ENCODE measurements around the gene SP140.
"Not testable (repeated sequence)": the region's sequence is repeated elsewhere in the genome, so short reads cannot be mapped to it uniquely, and the experiment has no call there.

SP140 gene

DNA sequence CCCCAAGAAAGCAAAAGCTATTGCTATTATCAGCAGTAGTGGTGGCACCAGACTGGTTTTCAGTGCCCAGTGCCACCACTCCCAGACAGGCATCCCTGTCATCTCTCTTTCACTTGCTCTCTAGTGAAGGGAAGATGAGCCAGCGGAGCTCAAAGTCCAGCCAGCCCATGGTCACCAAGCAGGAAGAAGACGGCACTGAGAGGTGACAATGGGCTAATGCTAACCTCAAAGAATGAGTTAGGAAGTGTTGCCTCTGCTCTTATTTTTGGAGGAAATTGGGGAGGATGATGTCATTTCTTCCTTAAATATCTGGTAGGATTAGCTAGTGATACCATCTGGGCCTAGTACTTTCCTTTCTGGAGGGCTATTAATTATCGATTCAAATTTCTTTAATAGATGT is 1.7 kb downstream of the SP140 start:
- DNase-seq = no peak

DNA sequence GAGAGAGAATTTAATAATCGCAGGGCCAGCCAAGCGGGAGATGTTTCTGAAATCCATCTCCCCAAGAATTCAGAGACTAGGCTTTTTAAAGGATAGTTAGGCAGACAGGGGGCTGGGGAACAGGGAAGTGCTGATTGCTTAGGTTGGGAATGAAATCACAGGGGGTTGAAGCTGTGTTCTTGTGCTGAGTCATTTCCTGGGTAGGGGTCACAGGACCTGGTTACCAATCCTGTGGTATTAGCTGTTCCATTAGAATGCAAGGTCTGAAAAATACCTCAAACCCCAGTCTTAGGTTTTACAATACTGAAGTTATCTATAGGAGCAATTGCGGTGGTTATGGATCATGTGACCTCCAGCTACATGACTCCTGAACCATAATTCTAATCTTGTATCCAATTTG is 4.6 kb downstream of the SP140 start:
- DNase-seq = no peak

DNA sequence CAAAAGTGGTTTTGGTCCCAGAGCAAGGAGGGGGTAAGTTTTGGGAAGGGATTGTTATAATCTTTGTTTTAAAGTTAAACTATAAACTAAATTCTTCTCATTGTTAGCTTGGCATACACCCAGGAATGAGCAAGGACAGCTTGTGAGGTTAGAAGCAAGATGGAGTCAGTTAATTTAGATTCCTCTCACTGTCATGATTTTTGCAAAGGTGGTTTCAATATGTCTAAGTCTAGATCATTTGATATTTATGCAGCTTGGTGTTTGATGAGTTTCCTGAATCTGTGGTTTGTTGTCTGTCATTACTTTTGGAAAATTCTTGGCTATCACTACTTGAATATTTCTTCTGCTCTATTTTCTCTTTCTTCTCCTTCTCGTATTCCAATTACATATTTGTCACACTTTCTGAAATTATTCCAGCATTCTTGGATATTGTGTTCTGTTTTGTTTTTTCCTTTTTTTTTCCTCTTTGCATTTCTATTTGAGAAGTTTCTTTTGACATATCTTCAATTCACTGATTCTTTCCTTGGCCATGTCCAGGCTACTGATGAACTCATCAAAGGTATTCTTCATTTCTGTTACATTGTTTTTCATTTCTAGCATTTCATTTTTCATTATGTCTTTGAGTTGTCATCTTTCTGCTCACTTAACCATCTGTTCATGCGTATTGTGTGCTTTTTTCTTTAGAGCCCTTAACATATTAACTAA is 5.1 kb downstream of the SP140 start:
- no peak for DNase-seq

DNA sequence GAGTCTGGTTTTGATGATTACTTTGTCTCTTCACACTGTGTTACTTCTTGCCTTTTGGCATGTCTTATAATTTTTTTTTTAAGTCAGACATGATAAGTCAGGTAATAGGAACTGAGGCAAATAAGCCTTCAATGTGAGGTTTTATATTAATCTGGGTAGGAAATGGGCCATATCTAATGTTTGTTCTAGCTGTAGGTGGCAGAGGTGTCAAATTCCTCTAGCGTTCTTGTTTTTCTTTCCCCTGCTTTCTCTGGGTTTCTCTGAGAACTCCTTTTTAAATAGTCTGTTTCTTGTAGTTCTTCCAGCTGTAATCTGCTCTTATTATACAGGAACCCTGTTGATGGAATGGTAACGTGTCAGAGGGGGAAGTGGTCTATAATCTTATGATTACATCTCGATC is 5.7 kb downstream of the SP140 start:
- no peak for DNase-seq

DNA sequence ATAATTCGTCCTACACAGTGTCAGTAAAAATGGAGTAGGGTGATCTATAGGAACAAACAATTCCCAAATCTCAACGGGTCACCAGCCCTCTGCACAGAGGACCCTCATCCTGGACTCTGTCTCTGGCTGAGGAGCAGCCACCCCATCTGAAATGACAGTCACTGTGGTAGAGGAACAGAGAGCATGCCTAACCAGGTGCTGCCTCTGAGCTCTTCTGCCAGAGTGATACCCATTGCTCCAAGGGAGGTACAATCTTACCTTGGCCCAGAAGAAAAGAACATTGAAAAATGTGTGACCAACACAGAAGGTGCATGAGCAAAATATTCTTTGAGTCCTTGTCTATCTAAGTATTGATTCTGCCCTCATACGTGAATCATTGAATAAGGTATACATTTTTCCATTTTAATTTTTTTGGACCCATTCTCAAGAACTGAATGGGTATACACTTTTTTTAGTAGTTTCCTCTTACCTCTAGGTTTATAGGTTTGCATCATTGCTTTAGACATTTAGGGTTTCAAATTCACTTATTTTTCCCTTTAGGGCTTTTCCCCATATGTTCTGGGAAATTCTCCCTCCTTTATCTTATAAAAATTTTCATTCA is 8.7 kb downstream of the SP140 start:
- no peak for DNase-seq

DNA sequence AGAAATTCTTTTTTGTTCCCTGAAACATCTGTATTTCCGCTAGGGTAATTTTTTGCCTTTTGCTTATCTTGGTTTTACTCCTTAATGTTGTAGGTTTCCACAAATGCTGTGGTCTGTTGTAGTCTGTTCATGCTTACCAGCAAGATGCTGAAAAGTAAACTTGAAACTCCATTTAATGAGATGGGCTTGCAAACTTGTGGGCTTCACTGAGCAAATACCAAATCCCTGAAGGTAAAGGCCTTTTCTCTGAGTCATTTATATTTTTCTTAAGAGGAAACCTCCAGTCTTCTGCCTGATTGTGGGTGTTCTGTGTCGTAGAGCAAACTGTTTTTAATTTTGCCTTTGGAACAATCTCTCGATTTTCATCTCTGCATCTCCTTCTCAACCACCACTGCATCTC is 9.3 kb downstream of the SP140 start:
- DNase-seq = no peak

DNA sequence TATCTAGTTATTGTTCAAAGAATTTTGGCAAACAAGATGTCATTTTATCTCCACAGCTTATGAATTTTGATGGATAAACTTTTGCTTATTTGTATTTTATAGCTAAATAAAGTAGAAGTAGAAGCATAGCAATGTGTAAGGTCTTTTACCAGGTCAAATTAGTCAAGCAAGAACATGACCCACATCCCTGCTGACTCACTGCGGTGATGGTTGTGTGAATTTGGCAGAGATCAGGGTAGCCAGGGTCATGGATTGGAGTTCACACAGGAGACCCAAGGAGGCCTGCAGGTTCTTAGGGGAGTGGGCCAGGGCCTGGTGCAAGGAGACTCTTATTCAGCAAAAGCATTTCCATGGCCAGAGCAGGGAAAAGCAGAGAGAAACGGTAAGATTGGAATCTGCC is 18.7 kb downstream of the SP140 start:
- DNase-seq = no peak

DNA sequence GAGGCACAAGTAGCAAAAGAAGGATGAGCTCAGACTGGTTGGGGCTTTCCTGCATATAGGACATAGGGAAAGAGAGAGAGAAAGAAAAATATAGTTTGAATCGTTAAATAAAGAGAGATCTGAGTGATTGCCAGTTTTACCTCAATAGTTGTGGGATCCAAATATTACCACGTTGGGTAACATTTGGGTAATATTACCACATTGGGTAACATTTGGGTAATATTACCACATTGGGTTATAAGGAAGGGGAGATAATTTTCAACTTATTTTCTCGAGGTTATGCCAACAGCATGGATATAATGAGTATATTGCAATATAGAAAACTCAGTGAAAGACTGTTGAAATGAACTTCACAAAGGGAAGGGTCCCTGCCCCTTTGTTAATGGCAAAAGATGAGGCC is 20.7 kb downstream of the SP140 start:
- no peak for DNase-seq

DNA sequence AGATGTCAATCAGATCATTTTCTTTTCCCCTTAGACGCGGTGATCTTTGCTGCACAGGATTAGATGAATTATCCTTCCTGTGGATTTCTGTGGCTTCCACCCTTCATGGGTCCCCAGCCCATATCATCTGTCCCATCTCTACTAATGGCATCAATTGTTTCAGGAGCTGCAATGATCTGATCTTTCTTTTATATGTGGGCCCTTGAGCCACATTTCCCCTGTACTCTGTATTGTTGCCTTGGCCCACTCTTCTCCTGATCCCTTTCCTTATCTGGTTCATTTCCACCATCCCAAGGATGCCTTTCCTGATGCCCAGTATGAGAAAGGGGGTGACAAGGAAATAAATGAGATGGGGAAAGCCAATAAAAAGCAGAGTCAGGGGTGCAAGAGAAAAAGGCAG is 24.7 kb downstream of the SP140 start:
- DNase-seq = no peak

DNA sequence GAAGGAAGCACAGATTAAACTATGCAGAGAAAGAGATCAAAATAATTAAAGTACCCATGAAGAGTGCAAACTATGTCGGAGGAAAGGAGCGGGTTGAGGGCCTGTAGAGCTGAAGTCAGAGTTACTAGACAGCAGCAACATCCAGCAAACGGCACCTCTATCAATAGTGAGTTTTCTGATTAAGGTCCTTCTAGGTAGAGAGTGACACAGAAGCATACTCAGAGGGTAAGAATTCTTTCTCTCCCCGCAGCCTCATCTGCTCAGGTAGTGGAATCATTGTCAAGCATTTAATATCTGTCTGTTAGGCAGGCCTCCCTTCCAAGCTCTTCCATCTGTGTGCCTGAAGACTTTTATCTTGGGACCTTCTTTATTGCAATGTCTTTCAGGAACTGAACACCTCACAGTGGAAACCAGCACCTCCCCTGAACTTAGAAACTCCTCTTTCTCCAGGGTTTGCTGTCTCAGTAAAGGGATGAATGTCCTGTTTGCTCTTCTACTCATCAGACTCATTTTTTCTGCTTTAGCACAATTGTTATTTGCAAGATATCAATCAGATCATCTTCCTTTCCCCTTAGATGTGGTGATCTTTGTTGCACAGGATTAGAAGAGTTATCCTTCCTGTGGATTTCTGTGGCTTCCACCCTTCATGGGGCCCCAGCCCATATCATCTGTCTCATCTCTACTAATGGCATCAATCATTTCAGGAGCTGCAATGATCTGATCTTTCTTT is 28.8 kb downstream of the SP140 start:
- no peak for DNase-seq

DNA sequence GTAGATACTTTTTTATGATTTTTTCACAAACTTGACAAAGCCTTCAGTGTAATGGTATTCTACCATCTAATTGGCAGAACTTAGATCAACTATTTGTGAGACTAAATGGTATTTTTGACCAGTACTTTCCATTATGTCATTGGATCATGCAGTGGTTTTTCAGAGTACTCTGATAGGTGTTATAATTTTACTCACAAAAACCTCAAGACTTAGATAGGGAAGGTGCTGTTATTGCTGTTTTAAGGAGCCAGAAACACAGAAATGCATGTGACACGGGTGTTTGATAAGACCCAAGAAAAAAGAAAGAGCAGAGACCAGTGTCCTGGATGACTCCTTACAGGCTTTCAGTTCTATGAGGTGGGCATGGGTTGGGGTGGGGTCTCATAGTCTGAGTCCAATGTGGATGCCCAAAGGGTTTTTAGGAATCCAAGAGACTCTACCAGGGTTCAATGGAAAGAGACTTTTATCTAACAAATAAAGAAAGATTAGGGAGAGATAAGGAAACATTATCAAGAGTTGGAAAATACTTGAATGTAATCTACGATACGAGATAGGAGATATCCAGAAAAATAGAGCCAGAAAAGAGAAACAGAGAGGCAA is 31.3 kb downstream of the SP140 start:
- no peak for DNase-seq

DNA sequence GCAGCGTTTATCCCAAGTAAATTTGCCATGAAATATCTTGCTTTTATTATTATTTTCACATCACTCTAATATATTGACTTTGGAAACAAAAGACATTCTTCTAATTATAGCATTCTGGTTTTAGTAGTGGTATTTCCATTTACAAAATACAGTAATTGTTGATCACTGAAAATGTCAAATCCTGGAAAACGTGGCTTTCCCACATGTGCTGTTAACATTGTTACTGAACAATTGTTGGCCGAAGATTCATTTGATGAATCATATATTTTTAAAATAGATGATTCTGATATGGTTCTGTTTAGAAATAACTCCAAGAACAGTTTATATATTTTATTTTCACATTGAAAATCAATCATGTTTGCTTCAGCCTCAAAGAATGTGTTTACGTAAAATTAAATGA is 32.9 kb downstream of the SP140 start:
- no peak for DNase-seq

DNA sequence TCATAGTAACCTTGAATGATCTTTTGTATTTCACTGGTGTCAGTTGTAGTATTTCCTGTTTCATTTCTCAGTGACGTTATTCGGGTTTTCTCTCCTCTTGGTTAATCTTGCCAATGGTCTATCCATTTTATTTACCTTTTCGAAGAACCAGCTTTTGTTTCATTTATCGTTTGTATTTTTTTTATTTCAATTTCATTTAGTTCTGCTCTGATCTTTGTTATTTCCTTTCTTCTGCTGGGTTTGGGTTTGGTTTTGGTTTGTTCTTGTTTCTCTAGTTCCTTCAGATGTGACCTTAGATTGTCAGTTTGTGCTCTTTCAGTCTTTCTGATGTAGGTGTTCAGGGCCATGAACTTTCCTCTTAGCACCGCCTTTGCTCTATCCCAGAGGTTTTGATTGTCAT is 36.7 kb downstream of the SP140 start:
- DNase-seq = no peak

DNA sequence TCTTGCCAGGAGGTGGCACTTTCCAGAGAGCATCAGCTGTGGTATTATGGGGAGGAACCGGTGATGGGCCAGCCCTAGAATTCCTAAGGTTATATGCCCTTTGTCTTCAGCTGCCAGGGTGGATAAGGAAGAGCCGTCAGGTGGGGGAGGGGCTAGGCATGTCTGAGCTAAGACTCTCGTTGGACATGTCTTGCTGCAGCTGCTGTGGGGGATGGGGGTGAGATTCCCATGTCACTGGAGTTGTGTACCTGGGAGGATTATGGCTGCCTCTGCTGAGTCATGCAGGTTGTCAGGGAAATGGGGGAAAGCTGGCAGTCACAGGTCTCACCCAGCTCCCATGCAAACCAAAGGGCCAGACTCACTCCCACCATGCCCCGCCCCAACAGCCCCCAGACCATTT is 39.4 kb downstream of the SP140 start:
- DNase-seq = not testable (repeated sequence)

DNA sequence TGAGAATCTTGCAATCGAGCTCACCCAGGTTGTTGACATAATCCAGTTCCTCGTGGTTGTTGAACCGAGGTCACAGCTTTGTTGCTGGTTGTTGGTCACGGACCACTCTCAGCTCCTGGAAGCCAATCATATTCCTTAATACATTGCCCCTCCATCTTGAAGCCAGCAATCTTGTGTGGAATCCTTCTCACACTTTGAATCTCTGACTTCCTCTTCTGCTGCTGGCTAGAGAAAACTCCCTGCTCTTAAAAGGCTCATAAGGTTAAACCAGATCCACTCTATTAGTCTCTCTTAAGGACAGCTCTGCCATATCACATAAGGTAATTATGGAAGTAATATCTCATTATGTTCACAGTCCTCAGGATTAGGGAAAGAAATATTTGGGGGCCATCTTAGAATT is 41.1 kb downstream of the SP140 start:
- DNase-seq = no peak

DNA sequence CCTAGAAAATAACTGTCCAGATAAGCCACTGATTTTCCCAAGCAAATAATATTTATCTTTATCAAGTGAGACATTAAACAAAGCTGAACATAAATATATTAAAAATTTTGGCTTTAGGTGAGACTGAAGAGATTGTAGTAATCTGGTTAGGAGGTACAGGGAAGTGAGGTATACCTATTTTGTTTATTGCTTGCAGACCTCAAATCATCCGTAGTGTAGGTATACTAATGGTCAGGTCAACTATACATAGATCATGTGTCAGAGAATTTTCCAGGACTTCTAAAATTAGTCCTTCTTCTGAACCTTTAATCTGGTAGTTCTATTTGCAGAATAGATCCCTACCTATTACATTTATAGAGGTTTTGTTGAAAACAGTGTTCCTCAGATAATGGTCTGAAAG is 41.5 kb downstream of the SP140 start:
- DNase-seq = no peak

DNA sequence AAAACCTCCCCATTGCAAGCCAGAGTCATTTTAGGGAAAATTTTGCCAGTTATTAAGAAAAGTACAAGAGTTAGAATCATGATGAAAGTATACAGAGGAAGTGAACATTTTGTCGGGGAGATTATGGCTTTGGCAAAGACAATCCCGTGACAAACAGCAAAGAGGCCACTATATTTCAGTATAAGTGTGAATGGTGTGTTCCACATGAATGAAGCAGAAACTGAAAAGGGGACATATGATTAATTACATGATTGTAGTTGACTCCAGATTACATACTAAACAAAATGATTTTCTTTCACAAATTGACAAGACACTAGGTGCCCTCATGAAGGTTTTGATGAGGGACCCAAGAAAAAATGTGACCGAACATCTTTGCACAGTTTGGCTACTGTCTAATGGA is 42.0 kb downstream of the SP140 start:
- no peak for DNase-seq

DNA sequence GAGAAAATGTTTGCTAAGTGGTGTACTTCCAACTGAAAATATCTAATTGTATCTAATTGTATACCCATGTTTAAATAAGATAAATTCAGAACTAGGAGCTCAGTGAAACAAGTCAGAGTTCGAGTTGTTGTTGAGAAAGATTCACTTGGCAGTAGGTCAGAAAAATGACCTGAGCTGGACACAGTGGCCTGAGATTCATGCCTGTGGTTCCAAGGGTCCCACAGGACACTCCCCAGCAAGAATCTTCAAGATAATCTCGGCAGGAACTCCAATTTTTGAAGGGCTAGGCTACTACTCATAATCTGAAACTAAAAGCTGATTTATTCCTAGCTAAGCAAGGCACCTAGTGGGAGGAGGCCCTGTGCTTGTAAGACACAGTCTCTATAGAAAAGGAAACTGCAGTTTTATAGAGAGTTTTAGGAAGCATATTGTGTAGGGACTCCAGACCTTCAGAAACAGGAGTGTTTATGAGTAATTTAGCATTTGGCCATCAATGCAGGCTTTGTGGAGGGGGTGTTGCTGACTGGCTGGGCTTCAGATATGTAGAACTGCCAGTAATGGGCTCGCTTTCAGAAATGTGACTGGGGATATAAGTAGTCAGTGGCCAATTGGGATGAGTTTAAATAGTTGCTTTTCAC is 43.2 kb downstream of the SP140 start:
- DNase-seq = no peak

DNA sequence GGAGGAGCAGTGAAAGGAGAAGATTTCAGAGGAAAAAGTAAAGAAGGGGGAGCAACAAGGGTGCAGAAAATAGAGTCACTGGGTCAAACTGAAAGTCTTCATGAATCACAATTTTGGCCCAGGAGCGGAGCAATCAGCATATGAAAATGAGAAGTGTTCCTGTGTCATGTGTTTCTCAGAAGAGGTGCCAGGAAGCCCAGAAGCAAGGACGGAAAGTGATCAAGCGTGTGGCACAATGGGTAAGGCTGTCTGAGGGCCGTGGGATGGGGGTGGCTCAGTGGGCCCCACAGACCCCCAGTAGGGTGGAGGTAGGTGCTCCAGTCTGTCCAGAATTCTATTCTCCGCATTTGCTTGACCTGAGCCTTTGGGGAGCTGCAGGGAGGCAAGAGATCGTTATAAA is 44.2 kb downstream of the SP140 start:
- no peak for DNase-seq

DNA sequence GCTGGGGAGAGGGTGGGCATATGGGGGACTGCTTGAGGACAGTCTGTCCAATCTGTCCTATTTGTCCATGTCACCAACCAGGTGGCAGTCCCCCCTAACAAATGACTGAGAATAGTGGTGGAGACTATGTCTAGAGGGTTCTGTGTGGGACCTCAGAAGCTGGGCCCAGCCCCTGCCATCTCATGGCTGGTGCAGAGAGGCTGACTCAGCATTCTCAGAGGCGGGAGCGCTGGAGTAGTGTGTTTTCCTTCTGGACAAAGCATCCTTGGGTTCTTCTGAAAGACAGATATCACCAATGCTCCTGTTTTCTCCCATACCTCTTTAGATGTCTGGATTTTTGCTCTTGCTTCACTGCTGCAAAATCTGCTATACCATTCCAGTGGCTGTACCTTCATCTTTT is 57.4 kb downstream of the SP140 start:
- DNase-seq = no peak

DNA sequence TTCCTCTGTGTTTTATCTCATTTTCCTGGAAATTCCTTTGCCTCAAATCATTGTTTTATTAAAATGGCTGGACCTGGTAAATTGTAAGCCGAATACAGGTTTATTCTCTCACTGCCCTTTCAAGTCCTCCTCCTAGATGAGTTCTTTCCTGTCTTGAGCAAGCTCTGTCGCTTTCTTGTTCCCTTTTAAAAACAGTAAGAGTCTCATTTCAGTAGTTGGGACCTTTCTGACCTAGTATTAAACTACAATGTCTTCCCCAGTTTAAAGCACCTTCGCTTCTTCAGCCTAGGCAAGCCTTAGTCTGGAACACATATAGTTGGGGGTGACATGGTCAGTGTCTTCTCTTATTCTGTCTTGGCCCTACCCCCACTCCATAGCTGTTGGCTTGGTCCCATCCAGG is 60.5 kb downstream of the SP140 start:
- no peak for DNase-seq

DNA sequence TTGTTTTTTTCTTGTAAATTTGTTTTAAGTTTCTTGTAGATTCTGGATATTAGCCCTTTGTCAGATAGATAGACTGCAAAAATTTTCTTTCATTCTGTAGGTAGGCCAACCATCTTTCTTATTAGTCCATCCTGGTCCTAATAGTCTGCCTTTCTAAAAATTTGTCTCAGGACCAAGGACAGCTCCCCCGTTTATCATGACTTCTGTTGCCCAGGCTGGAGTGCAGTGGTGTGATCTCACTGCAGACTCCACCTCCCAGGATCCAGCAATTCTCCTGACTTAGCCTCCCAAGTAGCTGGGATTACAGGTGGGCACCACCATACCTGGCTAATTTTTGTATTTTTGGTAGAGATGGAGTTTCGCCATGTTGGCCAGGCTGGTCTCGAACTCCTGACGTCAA is 63.8 kb downstream of the SP140 start:
- not testable (repeated sequence) for DNase-seq

DNA sequence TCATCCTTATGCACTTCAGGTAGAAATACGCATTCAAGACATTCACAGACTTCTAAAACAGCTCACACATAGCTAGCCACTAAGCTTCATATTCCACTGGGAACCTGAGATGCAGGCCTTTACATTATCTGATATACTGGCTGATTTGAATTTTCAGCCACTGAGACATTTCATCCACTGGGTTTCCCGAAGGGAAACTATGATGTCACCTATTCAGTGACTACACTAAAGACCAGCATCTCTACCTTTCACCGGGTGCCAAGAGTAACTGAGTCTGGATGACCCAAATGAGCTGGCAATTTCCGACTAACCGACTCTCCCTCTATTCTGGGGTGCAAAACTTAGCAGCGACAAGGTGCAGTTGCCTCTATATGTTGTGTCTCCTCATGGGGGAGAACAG is 69.7 kb downstream of the SP140 start:
- no peak for DNase-seq

DNA sequence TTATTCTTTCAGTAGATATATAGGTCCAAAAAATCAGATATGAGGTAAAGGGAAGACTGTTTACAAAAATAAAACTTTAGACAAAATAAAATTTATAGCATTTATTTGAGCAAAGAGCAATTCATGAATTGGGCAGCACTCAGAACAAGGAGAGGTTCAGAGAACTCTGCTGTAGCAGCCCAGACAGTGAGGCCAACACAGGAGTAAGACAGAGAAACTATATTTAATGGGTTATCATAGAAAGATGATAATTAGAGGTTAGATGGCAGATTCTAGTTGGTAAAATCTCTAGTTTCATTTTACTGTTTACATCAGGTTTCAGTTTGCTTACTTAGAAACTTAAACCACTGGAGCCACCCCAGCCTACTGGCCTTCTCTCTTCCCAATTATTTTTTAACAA is 71.4 kb downstream of the SP140 start:
- DNase-seq = no peak
